MCF 10A (cell line): ENCODE data around the gene NTRK2. TPM values are rescaled to one million over a fixed set of nuclear protein-coding genes. Genes with fewer than 3 reads are reported as not detected.

ENCODE experiments used
- BruUV-seq: library from RNA; stranded (reverse); fragments of 400-500 nt; replicated peaks from 2 replicates; lab custom pipeline; 2021; lab: Mats Ljungman, UMichigan
- CTCF ChIA-PET: fragments of 300-600 bp; sonication (Branson Sonifier 250); formaldehyde crosslinking; extraction: SDS; loops from one replicate; lab custom pipeline; 2021; ENCODE audit warnings: antibody characterized with exemption, inconsistent platforms; lab: Yijun Ruan, JAX
- POLR2A ChIA-PET: fragments of 300-600, 350-650 bp; sonication (Branson Sonifier 250); formaldehyde crosslinking; extraction: SDS; loops from one replicate; lab custom pipeline; 2020; ENCODE audit warnings: antibody characterized with exemption, inconsistent platforms; lab: Yijun Ruan, JAX
- DNase-seq: peaks from one replicate; pipeline ENCODE4 v3.0.0-alpha.2; 2018; ENCODE audit not compliant: unreplicated experiment
- H3K27ac Mint-ChIP-seq: one replicate; pipeline ENCODE4 v1.8.0; 2022; ENCODE audit warnings: mild to moderate bottlenecking, low read depth, mixed read lengths; ENCODE audit not compliant: unreplicated experiment
- H3K27me3 Mint-ChIP-seq: one replicate; pipeline ENCODE4 v1.8.0; 2022; ENCODE audit warnings: mixed read lengths; ENCODE audit not compliant: insufficient read depth, unreplicated experiment
- H3K36me3 Mint-ChIP-seq: one replicate; pipeline ENCODE4 v1.8.0; 2022; ENCODE audit warnings: mild to moderate bottlenecking, moderate library complexity, mixed read lengths; ENCODE audit not compliant: insufficient read depth, unreplicated experiment
- H3K4me1 Mint-ChIP-seq: one replicate; pipeline ENCODE4 v1.8.0; 2022; ENCODE audit warnings: mixed read lengths; ENCODE audit not compliant: insufficient read depth, unreplicated experiment
- H3K4me3 Mint-ChIP-seq: one replicate; pipeline ENCODE4 v1.8.0; 2022; ENCODE audit warnings: mild to moderate bottlenecking, moderate library complexity, mixed read lengths; ENCODE audit not compliant: unreplicated experiment
- H3K9me3 Mint-ChIP-seq: one replicate; pipeline ENCODE4 v1.8.0; 2022; ENCODE audit warnings: mixed read lengths; ENCODE audit not compliant: unreplicated experiment
- intact Hi-C: fragments of 100-400 bp; cut with micrococcal nuclease; formaldehyde crosslinking; loops from 2 replicates; pipeline ENCODE4 v1.14.1; 2022
- total RNA-seq: library from RNA; stranded (reverse); gene quantifications from 2 replicates; pipeline ENCODE4 v1.2.3, GENCODE V29; 2022
- TF ChIP-seq, protein P1 (sequence below): fragments of 200-600 bp; IDR thresholded peaks from one replicate; pipeline ENCODE4 v1.8.0; 2022; ENCODE audit warnings: antibody characterized with exemption, mild to moderate bottlenecking; ENCODE audit not compliant: unreplicated experiment

The NTRK2 gene
- total RNA-seq, 1 experiment from 2014 or later = not detected

DNA sequence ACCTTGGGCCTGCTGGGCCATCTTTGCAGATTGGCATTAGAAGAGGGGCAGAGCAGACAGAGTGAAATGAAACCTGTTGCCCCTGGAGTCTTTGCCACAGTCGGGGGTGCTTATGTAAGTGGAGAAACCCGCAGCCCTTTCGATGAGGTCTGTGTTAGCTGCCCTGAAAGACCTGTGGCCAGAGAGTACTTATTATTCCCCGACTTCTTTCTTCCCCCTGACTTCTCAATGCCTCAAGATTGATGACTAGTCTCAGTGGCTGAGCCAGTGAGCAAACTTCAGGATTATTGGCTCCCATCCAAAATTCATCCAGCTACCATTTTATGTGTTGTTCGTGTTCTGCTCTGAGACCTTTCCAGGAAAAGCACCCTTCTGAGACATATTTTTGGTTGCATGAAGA lies 7.6 kb downstream of the NTRK2 start:
- Mint-ChIP-seq H3K4me1 (no peaks in the 10 kb centered on the region), H3K27me3 (no peaks in the 10 kb centered on the region), H3K27ac (no peak overlapping the region), H3K9me3 (no peaks in the 10 kb centered on the region), H3K36me3 (no peaks in the 10 kb centered on the region), H3K4me3 (no peak overlapping the region)
- CTCF ChIA-PET = interaction anchor here (0.9 to 1.3 kb wide), 3 partner anchors 13 to 20 kb away, joined by 3 to 7 read pairs (median 3); no protein-coding TSS in a partner anchor
- POLR2A ChIA-PET = interaction anchor here (0.6 to 1.4 kb wide), 2 partner anchors 12 to 844 kb away, joined by 3 to 4 read pairs; no protein-coding TSS in a partner anchor
- TF ChIP-seq, protein P1, sequence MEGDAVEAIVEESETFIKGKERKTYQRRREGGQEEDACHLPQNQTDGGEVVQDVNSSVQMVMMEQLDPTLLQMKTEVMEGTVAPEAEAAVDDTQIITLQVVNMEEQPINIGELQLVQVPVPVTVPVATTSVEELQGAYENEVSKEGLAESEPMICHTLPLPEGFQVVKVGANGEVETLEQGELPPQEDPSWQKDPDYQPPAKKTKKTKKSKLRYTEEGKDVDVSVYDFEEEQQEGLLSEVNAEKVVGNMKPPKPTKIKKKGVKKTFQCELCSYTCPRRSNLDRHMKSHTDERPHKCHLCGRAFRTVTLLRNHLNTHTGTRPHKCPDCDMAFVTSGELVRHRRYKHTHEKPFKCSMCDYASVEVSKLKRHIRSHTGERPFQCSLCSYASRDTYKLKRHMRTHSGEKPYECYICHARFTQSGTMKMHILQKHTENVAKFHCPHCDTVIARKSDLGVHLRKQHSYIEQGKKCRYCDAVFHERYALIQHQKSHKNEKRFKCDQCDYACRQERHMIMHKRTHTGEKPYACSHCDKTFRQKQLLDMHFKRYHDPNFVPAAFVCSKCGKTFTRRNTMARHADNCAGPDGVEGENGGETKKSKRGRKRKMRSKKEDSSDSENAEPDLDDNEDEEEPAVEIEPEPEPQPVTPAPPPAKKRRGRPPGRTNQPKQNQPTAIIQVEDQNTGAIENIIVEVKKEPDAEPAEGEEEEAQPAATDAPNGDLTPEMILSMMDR = no peak
- BruUV-seq = no TSS peak
- intact Hi-C loops = no loop called here
- no peak for DNase-seq

DNA sequence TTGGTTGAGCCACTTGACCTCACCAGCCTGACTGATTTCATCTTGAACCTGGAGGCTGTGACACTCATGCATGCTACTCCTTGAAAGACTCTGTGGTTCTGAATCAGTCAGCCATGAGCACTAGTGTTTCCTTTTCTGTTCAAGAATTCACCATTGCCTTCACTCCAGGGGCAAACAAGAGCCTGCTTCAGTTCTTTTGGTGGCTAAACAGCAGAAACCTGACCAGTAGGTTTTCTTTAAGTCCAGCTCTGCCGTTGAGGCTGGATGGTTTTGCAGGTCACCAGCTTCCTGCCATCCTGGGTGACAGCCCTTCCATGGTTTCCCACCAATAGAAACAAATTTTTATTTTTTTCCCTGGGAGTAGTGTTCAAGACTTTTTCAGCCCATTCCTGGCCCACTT lies 10.0 kb downstream of the NTRK2 start:
- POLR2A ChIA-PET = no interaction called here
- TF ChIP-seq, protein P1 = no peak
- no peaks in the 10 kb centered on the region for H3K27me3 Mint-ChIP-seq
- CTCF ChIA-PET = interaction anchor here (0.5 to 2.4 kb wide), 3 partner anchors 15 to 26 kb away, joined by 3 to 9 read pairs (median 3); no protein-coding TSS in a partner anchor
- BruUV-seq = no TSS peak
- no peak overlapping the region for H3K27ac Mint-ChIP-seq
- no peaks in the 10 kb centered on the region for H3K9me3 Mint-ChIP-seq
- no peaks in the 10 kb centered on the region for H3K36me3 Mint-ChIP-seq
- H3K4me1 Mint-ChIP-seq = no peaks in the 10 kb centered on the region
- intact Hi-C loops = no loop called here
- no peak overlapping the region for H3K4me3 Mint-ChIP-seq
- DNase-seq = no peak

DNA sequence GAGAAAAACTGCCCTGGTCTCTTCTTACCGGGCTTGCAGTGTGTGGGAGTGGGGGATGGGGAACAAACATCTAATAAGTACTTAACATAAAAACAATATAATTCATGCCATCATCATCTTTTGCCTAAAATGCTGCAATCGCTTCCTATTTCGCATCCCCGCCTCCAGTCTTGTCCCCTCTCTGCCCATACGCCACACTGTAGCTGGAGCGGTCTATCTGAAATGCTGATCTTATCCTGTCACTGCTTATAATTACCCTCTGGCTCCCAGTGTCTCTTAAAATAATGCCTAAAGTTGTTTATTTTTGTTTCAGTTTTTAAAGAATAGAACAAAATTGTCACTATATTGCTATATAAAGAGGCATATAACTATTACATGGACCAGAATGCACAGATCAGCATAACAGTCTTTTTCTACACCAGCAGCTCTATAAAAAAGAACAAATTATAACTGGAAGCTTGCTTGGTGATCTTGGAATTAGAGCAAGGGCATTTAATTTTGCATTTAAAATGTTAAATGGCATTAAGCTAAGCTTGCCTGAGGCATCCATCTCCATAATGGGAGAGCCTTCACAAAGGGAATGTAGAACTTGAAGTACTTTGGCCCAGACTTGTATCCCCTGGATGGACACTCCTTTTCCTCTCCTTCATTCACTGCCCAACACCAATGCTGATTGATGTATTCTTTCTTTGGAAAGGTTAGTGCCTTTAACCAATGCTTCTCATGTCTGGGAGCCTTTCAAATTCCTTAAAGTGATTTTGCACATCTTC lies 12.2 kb downstream of the NTRK2 start:
- ChIA-PET CTCF (interaction anchor here (0.6 to 1.8 kb wide), 4 partner anchors 26 to 285 kb away, joined by 3 read pairs; no protein-coding TSS in a partner anchor), POLR2A (interaction anchor here (0.6 kb wide), 1 partner anchor 865 kb away, joined by 3 read pairs; no protein-coding TSS in a partner anchor)
- intact Hi-C loops = no loop called here
- Mint-ChIP-seq H3K27me3 (no peaks in the 10 kb centered on the region), H3K9me3 (no peaks in the 10 kb centered on the region), H3K4me1 (no peaks in the 10 kb centered on the region), H3K4me3 (no peak overlapping the region), H3K36me3 (no peaks in the 10 kb centered on the region), H3K27ac (no peak overlapping the region)
- no TSS peak for BruUV-seq
- DNase-seq = no peak
- TF ChIP-seq, protein P1 = no peak

DNA sequence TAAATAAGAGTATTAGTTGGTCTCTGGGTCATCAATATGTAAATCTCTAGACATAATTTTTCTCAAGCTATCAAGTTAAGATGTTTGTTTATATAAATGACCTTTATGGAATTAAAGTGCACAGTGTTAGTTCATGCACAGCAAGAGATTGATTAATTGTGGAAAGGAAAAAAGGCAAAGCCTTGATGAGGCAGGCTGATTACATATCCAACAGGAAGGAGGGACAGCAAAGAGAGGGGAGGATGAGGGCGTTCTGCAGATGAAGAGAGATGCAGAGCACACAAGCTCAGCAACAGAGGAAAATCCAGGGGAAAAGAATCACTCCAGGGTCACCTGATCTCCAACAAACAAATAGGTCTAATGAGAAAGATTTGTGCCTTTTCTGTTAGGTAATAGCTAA lies 16.5 kb downstream of the NTRK2 start:
- intact Hi-C loops = no loop called here
- no peaks in the 10 kb centered on the region for H3K27me3 Mint-ChIP-seq
- ChIA-PET CTCF (interaction anchor here (0.6 to 2.0 kb wide), 2 partner anchors 11 to 344 kb away, joined by 3 to 9 read pairs; no protein-coding TSS in a partner anchor), POLR2A (interaction anchor here (1.7 kb wide), 1 partner anchor 10 kb away, joined by 4 read pairs; no protein-coding TSS in a partner anchor)
- H3K36me3 Mint-ChIP-seq = no peaks in the 10 kb centered on the region
- no peaks in the 10 kb centered on the region for H3K9me3 Mint-ChIP-seq
- no peak for DNase-seq
- no peaks in the 10 kb centered on the region for H3K4me1 Mint-ChIP-seq
- TF ChIP-seq, protein P1 = no peak
- no TSS peak for BruUV-seq
- no peak overlapping the region for H3K4me3 Mint-ChIP-seq
- no peak overlapping the region for H3K27ac Mint-ChIP-seq
